GM18520 (cell line): ENCODE results near the gene GAD1.

Experiments used
- ATAC-seq: cut with Tn5 transposase; IDR thresholded peaks from one replicate; pipeline ENCODE4 v1.9.1; 2021; ENCODE audit not compliant: unreplicated experiment

The GAD1 gene

DNA sequence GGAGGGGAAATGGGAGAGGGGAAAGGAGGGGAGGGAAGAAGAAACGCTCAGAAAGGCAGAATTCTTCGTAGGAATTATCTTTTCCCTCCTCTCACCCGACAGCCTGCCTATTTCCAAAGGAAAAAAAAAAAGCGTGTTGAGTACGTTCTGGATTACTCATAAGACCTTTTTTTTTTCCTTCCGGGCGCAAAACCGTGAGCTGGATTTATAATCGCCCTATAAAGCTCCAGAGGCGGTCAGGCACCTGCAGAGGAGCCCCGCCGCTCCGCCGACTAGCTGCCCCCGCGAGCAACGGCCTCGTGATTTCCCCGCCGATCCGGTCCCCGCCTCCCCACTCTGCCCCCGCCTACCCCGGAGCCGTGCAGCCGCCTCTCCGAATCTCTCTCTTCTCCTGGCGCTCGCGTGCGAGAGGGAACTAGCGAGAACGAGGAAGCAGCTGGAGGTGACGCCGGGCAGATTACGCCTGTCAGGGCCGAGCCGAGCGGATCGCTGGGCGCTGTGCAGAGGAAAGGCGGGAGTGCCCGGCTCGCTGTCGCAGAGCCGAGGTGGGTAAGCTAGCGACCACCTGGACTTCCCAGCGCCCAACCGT is at the start of gene GAD1:
TSS of gene GAD1 (plus strand) at position 384 of the 589 bp plus-strand sequence. CDS start 1,705 bp downstream, outside the sequence.
- no peak for ATAC-seq

DNA sequence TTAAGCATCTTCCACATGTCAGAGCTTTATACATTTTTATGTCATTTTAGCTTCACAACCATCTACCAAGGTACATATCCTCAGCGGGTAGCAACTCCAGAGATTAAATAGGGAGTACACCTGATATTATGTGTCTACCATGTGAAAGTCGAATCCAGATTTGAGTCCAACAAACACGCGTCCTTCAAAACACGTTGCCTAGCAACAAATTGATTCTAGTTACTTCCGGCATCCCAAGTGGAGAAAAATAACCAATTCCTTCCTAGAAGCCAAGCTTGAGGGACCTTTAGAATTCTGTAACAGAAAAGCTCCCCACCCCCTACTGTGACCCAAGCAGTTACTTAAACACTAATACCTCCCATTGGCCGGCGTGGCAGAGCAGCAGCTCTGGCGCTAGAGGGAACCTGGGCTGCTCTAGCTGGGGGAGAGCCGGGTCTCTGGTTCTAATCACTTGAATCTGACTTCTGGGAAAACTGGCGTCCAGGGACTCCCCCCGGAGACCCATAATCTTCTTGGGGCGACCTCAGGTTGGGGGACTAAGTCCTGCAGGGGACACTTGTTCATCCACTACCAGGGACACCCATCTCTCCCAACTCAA is 46.6 kb upstream of the GAD1 start, which contains the start of gene ERICH2:
TSS of gene ERICH2 (plus strand) at position 371 of the 598 bp plus-strand sequence. CDS start 304 bp downstream, outside the sequence.
- ATAC-seq, result peak; percentile 9

DNA sequence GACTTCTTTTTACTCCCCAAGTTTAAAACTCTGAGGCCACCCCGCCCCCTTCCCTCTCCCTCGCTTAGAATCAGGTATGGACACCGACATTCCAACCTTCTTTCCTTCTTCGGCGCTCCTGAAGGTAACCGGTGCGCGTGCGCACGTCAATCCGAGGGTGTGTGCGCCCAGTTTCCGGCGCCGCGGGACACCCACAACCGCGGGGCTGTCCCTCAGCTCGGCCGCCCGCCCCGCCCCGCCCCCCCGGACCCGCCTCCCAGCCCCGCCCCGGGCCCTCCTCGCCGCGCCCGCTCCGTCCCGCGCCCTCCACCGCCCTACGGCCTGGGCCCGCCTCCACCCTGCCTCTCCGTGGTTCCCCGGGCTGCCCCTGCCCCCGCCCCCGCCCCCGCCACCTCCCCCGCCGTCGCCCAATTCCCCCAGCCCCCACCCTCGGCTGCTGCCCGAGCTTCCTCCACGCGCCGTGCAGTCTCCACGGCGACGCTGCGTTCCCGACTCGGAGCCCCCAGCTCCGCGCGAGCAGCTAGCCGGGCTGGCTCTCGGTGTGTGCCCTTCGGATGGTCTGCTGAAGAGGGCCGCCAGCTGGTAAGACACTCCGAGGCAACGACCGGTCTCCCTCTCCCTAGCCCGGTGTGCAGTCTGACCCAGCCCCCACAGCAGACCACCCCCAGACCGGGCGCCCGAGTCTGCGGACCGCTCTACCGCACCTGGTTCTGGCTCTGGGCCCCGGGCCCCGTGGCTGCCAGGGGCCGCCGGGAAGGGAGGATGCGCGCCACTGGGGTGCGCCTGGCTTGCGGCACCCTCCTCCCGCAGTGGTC is 45.9 kb upstream of the GAD1 start:
- ATAC-seq, result peak; percentile 62

DNA sequence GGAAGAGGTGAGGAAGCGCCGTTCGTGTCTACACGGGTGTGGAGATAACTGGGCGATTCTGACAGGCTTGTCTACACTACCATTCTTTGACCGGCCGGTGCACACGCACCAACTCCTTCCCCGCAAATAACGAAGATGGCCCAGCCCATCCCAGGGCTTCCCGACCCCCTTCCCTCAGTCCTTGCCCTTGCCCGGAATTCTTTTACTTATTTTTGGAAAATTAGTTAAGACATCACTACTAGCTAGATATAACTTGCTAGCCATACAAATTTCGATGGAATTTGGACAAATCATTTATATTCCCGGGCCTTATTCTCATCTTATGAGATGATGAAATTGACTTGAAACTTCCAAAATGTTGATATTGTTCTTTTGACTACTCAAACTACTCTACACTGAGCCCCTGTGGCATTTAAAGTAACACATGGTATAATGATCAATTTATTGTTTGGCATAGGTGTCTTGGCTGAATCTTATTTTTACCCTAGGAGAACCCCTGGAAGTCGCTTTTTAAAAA is 45.2 kb upstream of the GAD1 start:
- ATAC-seq, result no peak

DNA sequence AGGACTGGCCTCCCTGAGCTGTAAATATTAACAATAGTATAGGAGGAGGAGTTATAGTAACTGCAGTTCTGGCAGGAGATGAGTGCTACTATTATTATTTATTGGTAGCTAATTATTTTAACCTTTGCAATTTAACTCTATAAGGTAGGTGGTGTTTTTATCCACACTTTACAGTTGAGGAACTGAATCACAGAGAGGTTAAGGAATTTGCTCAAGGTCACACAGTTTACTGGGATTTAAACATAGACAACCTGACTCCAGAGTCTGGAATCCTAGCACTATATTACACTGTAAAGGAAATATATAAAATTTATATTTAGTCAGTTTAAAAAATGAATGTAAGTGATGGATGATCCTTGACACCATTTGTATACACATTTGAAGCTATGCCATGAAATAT is 44.4 kb upstream of the GAD1 start:
- ATAC-seq, result no peak

DNA sequence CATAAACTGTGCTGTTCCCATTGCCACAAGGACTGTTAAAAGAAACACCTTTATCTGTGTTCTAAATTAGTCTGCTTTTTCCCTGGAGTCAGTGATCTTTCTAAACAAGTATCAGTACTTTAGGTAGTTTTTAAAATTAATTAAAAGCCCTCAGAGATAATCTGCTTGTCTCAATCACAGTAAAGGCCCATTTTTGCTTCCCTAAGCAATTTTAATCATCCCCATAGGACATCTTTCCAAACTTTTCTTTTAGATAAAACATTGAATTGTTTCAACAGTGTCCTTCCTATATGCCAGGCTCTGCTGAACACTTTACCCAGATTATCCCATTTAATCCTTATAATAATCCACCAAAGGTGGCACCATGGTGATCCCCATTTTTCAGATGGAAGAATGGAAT is 42.6 kb upstream of the GAD1 start:
- no peak for ATAC-seq

DNA sequence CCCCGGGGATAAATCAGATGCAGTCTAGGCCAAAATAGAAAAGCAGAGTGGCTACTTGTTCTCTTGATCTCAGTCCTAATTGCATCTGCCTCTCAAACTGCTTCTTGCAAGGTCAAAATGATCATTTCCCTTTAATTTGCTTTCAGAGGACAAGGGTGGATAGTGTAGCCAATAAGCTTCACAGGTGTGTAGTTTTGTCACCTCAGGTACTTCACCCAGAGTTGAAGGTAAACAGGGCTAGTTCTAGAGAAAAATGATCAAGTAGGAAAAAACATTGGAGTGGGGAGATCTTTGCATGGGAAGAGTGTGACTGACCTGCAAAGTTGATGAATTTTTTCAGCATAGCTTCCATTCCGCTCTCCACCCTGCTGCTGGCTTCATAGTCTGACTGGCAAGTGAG is 37.8 kb upstream of the GAD1 start:
- ATAC-seq, result no peak

DNA sequence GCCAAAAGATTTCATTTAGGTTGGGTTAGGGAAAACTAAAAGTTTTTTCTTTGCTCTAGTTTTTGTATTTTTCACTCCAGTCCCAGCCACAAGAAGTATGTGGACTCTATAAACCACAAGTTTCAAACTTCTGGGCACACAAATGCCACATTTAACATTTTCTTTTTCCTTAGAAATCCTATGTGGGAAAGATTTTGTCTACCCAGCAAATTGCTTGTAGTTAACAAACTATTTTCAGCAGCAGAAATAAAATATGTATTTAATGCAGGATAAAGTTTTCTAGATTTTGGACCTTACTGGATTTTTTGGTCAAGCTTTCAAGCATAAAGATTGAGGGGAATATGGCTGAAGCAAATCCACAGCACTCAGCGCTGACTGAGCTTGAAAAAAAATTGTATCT is 37.4 kb upstream of the GAD1 start:
- ATAC-seq, result no peak

DNA sequence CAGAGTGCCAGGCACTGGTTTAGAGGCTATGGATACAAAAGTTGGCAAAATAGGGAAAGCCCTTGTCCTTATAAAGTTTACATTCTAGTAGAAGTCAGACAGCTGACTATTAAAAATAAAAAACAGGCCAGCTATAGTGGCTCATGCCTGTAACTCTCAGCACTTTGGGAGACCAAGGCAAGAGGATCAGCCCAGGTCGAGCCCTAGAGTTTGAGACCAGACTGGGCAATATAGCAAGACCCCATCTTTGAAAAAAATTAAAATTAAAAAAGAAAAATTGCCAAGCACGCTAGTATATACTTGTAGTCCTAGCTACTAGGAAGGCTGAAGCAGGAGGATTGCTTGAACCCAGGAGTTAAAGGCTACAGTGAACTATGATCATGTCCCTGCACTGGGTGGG is 34.0 kb upstream of the GAD1 start:
- ATAC-seq, result no peak

DNA sequence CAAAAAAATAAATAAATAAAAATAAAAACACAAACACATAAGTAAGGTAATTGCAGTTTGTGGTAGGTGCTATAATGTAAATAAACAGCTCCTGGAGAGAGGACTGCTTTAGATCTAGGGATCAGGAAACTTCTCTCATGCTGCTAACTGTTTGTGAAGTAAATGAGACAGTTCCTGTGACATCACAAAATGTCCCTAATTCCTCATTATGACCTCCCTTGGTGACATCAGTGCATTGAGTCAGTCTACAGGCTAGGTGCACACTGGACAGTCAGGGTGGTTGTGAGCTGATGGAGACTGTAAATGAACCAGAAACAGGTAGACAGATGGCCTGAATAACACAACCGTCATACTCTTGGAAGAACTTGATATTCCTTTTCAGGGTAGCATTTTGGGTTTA is 33.1 kb upstream of the GAD1 start:
- ATAC-seq, result no peak

DNA sequence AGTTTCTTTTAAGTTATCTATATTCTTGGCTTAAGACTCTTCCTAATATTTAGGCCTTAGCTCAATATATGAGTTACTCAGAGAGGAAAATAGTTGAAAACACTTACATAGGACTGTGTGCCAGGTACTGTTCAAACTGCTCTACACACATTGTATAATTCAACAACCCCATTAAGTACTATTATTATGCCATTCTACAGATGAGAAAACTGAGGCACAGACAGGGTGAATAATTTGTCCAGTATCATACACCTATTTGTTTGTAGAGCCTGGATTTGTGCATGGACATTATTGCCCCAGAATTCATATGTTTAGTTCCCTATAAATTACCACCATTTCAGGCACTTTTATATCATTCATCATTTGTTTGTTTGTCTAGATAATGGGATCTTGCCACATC is 17.7 kb upstream of the GAD1 start:
- no peak for ATAC-seq

DNA sequence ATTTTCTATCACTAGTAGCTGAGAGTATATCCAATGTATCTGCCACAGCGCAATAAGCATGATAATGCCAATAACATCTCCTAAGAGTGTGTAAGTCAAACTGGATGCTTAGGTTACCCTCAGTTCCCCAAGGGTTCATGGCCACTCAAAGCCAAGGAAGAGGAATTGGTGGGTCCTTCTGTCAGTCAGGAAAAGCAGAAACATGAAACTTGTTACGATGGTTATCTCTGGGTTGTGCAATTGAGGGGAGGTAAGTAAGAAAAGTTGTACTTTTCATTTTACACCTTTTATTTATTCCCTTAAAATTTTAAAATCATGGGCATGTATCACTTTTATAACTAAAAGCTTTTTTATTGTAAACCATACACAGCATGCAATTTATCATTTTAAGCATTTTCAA is 10.1 kb upstream of the GAD1 start:
- no peak for ATAC-seq

DNA sequence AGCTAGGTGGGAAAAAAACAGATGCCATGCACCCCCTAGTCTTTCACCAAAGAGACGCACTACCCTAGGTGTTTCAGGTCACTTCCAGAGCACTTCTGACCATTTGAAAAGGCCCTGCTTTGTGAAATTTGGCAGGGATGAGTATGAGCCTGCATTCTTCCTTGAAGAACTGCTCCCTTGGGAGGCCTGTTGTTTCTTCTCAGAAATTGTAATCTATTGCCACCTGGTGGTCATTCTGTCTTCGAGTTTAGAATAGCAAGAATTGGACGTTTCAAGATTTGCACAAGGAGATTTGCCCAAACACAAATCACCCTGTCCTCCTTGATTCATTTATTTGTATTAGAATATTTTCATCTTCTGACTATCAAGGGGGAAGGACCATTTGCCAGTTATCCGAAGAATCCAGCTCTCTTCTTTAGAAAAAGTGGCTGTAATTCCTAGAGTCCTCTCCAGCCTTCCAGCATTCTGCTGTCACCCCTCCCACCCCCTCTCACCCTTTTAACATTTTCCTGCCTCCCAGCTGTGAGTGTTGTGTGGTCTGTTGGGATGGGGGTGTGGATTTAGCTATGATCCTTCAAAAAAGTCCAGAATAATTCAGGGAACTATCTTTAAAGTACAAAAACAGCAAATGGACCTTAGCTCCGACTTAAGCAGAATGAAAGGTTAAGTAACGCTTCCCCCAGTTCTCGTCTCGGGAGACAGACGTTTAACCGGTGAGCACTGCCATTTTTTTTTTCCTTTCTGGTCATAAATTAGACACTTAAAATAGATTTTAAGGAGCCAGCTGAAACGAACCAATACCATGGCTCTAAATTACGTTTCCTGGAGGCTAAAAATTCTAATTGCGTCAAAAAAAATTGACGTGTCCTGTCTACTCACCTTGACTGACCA is 3.7 kb upstream of the GAD1 start:
- ATAC-seq, result no peak

DNA sequence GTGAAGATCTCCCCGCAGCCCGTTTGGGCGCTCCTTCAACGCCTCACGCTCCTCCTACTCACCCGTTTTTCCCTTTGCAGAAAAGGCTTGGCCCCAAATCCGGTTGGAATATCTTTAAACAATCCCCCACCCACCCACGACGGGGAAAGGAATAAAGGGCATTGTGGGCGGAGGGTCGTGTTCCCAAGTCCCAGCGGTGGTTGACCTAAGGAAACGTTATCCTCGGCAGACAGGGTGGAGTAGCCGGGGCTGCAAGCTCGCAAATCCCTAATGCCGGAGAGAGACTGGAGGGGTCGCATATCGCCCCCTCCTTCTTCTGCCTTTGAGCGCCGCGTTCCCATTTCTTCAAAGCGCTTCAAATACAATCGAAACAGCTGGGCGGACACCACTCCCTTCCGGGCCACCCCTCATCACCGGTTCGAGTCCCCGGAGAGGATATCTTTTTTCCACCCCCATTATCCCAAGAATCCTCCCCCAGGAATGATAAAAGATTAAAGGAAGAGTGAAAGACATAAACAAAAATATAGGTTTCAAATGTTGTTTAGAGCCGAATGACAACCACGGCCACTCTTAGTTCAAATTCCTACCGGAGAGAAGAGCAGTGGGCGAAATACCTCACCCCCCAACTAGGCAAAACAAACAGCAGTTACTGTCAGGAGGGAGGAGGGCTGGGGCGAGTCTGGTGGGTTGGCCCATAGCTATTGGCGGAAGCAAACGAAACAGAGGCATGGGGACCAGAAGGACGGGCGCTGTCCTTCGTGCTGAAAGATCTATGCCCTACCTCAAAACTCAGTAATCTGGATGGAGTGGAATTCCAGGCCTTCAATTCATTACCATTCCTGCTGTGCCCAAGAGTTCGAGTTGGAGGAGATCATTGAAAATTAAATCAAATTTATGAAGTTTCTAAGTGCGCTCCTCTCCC is 2.8 kb upstream of the GAD1 start:
- no peak for ATAC-seq

DNA sequence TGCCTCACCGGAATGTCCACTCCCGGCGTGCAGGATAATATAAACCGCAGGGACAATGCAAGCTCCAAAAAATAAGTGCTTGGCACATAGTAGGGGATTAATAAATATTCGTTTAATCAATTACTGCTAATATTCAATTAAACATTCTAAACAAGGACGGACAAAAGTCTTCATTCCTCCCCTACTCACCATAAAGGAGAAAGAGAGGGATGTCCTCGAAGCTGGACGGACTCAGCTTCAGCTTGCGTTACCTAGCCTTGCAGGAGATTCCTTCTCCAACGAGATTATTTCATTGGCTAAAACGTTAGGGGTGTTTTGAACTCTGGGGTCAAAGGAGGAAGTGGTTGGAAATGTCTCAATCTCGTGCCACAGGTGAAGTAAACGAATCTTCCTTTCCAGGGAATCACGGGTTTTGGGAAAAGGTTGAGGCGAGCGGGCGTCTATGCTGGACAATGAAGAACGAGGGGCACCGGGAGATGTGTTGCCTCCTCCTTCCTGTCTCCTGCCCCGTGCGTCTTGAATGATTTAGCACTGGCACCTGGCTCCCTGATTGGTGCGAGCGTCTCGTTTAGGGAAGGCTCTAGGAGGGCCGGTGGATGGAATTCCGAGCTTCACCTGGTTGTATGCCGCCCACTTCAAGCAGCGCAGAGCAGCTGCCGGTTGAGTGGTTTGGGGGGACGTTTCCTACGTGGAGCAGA is 2.0 kb upstream of the GAD1 start:
- no peak for ATAC-seq

DNA sequence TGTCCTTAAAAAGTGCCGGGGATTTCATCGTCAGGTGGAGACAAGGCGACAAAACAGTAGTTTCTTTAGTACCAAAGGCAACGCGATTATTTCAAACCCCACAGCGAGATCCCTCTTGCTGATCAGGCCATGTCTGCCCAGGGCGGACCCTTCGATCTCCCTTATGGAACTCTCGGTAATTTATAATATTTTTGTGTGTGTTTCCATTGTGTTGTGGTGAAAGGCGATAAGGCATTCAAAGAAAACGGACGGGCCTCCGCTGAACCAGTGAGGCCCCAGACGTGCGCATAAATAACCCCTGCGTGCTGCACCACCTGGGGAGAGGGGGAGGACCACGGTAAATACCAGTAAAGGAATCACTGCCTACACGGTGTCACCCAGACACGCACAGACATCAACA is 1.4 kb upstream of the GAD1 start:
- no peak for ATAC-seq

DNA sequence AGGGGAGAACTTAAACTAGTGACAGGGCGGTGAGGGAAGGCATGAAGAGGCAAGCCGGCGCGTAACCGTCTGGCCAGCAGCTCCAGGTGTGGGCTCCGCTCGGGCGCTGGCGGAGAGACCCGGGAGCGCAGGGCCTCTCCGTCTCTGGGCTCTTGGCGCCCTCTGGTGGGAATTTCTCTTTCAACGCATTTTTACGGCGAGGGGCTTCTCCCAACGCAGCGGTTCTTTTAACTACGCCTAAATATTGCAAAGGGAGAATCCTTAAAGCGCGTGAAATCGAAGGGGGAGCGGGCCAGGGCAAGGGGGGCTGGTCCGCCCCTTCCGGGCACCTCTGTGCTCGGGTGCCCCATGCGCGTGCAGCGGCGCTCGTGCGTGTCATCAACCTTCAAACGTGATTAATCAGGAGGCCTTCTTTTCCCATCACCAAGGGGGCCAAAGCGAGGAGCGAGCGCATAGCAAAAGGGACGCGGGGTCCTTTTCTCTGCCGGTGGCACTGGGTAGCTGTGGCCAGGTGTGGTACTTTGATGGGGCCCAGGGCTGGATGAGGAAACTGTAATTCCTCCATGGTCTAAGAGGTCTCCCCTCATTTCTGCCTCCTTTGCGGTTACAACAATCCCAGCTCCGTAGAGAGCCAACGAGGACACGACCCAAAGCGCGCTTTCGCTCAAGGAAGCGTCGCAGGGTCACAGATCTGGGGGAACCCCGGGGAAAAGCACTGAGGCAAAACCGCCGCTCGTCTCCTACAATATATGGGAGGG is 762 bp upstream of the GAD1 start:
- no peak for ATAC-seq
